GM19463 (cell line): Measurements from ENCODE around the gene COX7C.
"Not testable (repeated sequence)": the region's sequence is repeated elsewhere in the genome, so short reads cannot be mapped to it uniquely, and the experiment has no call there.

Source experiments
- ATAC-seq: cut with Tn5 transposase; IDR thresholded peaks from one replicate; pipeline ENCODE4 v1.9.1; 2021; ENCODE audit warnings: mild to moderate bottlenecking, moderate library complexity; ENCODE audit not compliant: unreplicated experiment

COX7C gene

DNA sequence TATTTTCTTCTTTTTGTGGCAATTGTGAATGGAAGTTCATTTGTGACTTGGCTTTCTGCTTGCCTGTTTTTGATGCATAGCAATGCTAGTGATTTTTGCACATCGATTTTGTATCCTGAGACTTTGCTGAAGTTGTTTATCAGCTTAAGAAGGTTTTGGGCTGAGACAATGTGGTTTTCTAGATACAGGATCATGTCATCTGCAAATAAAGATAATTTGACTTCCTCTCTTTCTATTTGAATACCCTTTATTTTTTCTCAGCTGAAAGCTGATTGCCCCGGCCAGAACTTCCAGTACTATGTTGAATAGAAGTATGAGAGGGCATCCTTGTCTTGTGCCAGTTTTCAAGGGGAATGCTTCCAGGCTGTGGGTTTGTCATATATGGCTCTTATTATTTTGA lies 43.0 kb downstream of the COX7C start:
- ATAC-seq: not testable (repeated sequence)

GRCh38 chr5:86664173-86664572 lies 46.4 kb downstream of the COX7C start:
- no peak for ATAC-seq

DNA sequence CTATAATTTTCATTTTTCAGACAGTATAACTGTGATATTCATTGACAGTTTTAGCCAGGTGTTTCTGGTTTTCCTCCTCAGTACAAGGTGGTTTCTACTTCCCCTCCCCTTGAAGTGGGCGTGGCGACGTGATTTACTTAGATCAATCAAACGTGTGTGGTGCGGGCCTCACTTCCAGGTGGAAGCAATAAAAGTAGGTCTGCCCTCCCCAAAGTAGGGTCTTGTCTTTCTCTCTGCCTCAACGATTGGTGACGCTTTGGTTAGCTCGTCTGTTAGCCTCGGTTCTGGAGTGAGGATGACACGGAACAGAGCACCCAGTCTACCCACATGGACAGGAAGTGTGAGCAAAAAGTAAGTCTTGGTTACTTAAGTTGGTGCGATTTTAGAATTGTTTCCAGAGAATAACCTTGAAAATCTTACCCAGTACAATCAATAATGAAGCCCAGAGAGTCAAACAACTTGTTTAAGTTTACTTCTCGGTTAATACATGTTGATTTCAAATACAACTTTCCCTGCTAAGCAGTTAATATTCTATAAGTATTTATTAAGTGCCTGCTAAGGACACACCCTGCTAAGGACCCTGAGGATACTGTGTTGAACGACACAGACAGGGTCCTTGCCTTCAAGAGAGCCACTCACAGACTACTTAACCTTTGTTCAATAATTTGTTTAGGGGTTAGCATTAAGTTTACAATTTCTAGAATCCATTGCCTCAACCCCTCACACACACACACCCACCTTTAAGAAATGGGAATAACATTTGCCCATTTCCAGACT lies 48.4 kb downstream of the COX7C start:
- ATAC-seq: no peak

- ATAC-seq: no peak
Observed at GRCh38 chr5:86666981-86667380, 49.2 kb downstream of the COX7C start.
